ENCODE data around the gene PSMG3.

Gene PSMG3

GRCh38 chr7:1558181-1558811 lies 11.5 kb downstream of the PSMG3 start:
- ChIA-PET POLR2A (interaction anchor here (0.8 kb wide), 1 partner anchor 796 kb away, joined by 3 read pairs; no protein-coding TSS in a partner anchor), CTCF (interaction anchor here (0.6 to 2.9 kb wide), 4 partner anchors 10 to 901 kb away, joined by 4 to 11 read pairs (median 5); no protein-coding TSS in a partner anchor)
- peaks cover 3% of the 10 kb centered on the region; the same call in 1 of the 2 replicates for H3K4me1 ChIP-seq (ENCODE audit: control insufficient read depth, insufficient read depth, low read length)
- H3K27ac ChIP-seq (ENCODE audit: extremely low read depth, low read depth, low read length): no peak overlapping the region
- no peaks in the 10 kb centered on the region for H3K9me3 ChIP-seq (ENCODE audit: control insufficient read depth, insufficient read depth, low read depth, low read length)
- TF ChIP-seq ZIC2 (tag by site-specific recombination; IDR thresholded peaks at IDR 0.05) (peak; percentile 84), CTCF (tag by site-specific recombination; IDR thresholded peaks at IDR 0.05) (peak; percentile 76), KLF7 (tag by site-specific recombination; IDR thresholded peaks at IDR 0.05; ENCODE audit: borderline replicate concordance) (no peak), SCRT1 (tag by site-specific recombination; IDR thresholded peaks at IDR 0.05; ENCODE audit: borderline replicate concordance) (peak; percentile 61; the same call in 1 of the 2 replicates), MEIS1 (CRISPR knock-in tag; IDR thresholded peaks at IDR 0.05; ENCODE audit: borderline replicate concordance) (no peak), SCRT2 (tag by site-specific recombination; IDR thresholded peaks at IDR 0.05) (peak; percentile 57; the same call in 1 of the 2 replicates), PATZ1 (tag by site-specific recombination; IDR thresholded peaks at IDR 0.05) (0 out of 2 replicates have a peak, but pooled peaks have one; percentile 22)
- no peak overlapping the region for H3K4me3 ChIP-seq (ENCODE audit: low read depth, low read length)
- H3K36me3 ChIP-seq (ENCODE audit: control insufficient read depth in 2 of 2, insufficient read depth in 1 of 2, low read length in 2 of 2): no peaks in the 10 kb centered on the region

GRCh38 chr7:1557771-1558170 lies 12.1 kb downstream of the PSMG3 start:
- Histone ChIP-seq H3K9me3 (ENCODE audit: control insufficient read depth, insufficient read depth, low read depth, low read length) (no peaks in the 10 kb centered on the region), H3K4me1 (ENCODE audit: control insufficient read depth, insufficient read depth, low read length) (peaks cover 3% of the 10 kb centered on the region; the same call in 1 of the 2 replicates), H3K4me3 (ENCODE audit: low read depth, low read length) (no peak overlapping the region), H3K36me3 (ENCODE audit: control insufficient read depth in 2 of 2, insufficient read depth in 1 of 2, low read length in 2 of 2) (no peaks in the 10 kb centered on the region), H3K27ac (ENCODE audit: extremely low read depth, low read depth, low read length) (no peak overlapping the region)
- no peak for TF ChIP-seq ZNF639 (tag by site-specific recombination; IDR thresholded peaks at IDR 0.05)
- no peak for TF ChIP-seq ZNF248 (tag by site-specific recombination; IDR thresholded peaks at IDR 0.05)
- no peak for TF ChIP-seq ZFHX2 (tag by site-specific recombination; conservative IDR thresholded peaks at IDR 0.05)
- no peak for TF ChIP-seq ZNF223 (tag by site-specific recombination; IDR thresholded peaks at IDR 0.05)
- no peak for TF ChIP-seq ZNF548 (tag by site-specific recombination; IDR thresholded peaks at IDR 0.05)
- TF ChIP-seq ZNF280C (tag by site-specific recombination; IDR thresholded peaks at IDR 0.05): no peak
- ChIA-PET CTCF (interaction anchor here (0.9 to 2.9 kb wide), 3 partner anchors 10 to 44 kb away, joined by 4 to 11 read pairs (median 6); no protein-coding TSS in a partner anchor), POLR2A (interaction anchor here (0.8 kb wide), 1 partner anchor 796 kb away, joined by 3 read pairs; no protein-coding TSS in a partner anchor)

Data from HEK293 (cell line).